NCI-H460 (cell line): Measurements from ENCODE around the gene CES3. TPM values are rescaled to one million over a fixed set of nuclear protein-coding genes. Genes with fewer than 3 reads are reported as not detected.

Source experiments
- DNase-seq: peaks from one replicate; pipeline ENCODE4 v3.0.0-alpha.2; 2016; ENCODE audit warnings: low read depth; ENCODE audit errors: extremely low read depth
- polyA plus RNA-seq: library from polyadenylated mRNA; depleted of rRNA; stranded (reverse); fragments of >200 nt; gene quantifications from 2 replicates; pipeline ENCODE4 v1.2.3, GENCODE V29; 2014; cell fraction: nucleus; rRNA removed
- total RNA-seq: library from RNA; depleted of rRNA; stranded (reverse); fragments of >200 nt; shearing (Covaris generic); gene quantifications from 2 replicates; pipeline ENCODE4 v1.2.3, GENCODE V29; 2014; rRNA removed

The CES3 gene
- total RNA-seq, result 0.42 and 0.55 TPM in 2 replicates
- polyA plus RNA-seq, result 1.5 and 2.3 TPM in 2 replicates

GRCh38 chr16:66961065-66961744 is at the start of gene CES3:
Gene CES3, plus strand, starts transcription at chr16:66961266. Its CDS starts 42 bp downstream, at chr16:66961308.
- peak; percentile 73 for DNase-seq

GRCh38 chr16:66911801-66912200 is 49.3 kb upstream of the CES3 start:
- no peak for DNase-seq

- no peak for DNase-seq
Measured at GRCh38 chr16:66913081-66913480, 48.0 kb upstream of the CES3 start.

- no peak for DNase-seq
Measured at GRCh38 chr16:66913711-66914110, 47.4 kb upstream of the CES3 start.

- no peak for DNase-seq
Measured at GRCh38 chr16:66914541-66914940, 46.5 kb upstream of the CES3 start.

- no peak for DNase-seq
Measured at GRCh38 chr16:66915041-66915440, 46.0 kb upstream of the CES3 start.

- DNase-seq, result no peak
Measured at GRCh38 chr16:66916518-66916917, 44.5 kb upstream of the CES3 start.

GRCh38 chr16:66917741-66918140 is 43.3 kb upstream of the CES3 start:
- DNase-seq, result no peak

GRCh38 chr16:66918355-66918754 is 42.7 kb upstream of the CES3 start:
- no peak for DNase-seq

GRCh38 chr16:66918803-66919568 is 42.1 kb upstream of the CES3 start, which contains the start of gene CDH16:
Gene CDH16, minus strand, starts transcription at chr16:66918885. Its CDS starts 820 bp downstream, at chr16:66918065.
- DNase-seq, result no peak

GRCh38 chr16:66919569-66920298 is 41.3 kb upstream of the CES3 start:
- no peak for DNase-seq

GRCh38 chr16:66920299-66920590 is 40.8 kb upstream of the CES3 start:
- no peak for DNase-seq

GRCh38 chr16:66920924-66921680 is 40.0 kb upstream of the CES3 start:
- no peak for DNase-seq

- DNase-seq, result no peak
Measured at GRCh38 chr16:66921729-66922450, 39.2 kb upstream of the CES3 start.

GRCh38 chr16:66923247-66923731 is 37.8 kb upstream of the CES3 start:
- DNase-seq, result no peak

GRCh38 chr16:66923866-66924265 is 37.2 kb upstream of the CES3 start:
- DNase-seq, result no peak

GRCh38 chr16:66924527-66925321 is 36.3 kb upstream of the CES3 start:
- DNase-seq, result no peak

GRCh38 chr16:66925322-66925840 is 35.7 kb upstream of the CES3 start, which contains the start of gene RRAD:
Gene RRAD, minus strand, starts transcription at chr16:66925535. Its CDS starts 356 bp downstream, at chr16:66925179.
- no peak for DNase-seq
